HG03097 (cell line): ENCODE data around the gene ZNF662.

ENCODE experiments used
- ATAC-seq: cut with Tn5 transposase; IDR thresholded peaks from one replicate; pipeline ENCODE4 v1.9.1; 2021; ENCODE audit not compliant: unreplicated experiment, low FRiP score

The ZNF662 gene

GRCh38 chr3:42935472-42935871, 29.5 kb downstream of the ZNF662 start:
- ATAC-seq: no peak

DNA sequence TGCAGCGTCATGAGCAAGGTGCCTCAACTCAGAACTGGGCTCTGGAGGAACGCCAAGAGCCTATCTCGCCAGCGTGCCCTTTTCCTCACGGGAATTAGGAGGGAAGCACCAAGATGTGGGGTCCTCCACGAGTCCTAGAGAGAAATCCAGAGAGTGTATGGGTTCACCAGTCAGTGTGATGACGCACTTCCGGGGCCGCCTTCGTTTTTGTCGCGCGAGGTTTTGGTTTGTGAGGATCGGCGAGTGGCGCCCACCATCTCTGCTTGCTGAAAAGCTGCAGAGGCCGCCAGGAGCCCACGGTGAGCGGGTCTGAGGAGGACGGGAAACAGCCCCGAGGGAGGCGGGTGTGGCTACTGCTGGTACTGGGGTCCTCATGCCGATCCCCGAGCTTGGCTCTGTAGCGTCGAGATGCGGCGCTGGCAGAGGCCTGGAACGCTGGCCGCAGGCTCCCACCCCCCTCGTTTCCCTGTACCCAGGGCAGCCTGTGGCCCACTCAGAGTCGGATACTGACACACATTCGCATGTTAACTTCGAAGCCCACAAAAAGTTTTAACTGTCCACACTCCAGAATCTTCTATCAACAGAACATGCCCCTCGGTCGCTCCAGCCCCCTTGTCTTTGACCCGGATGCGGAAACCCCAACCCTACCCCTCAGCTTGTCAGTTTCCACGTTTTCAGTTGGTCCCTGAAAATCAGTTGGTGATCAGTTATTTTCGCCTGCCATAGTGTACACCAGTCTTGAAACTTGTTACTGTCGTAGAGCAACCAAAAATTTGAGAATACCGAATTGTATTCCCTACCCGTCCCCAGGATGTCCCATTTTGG, 30.4 kb downstream of the ZNF662 start:
- no peak for ATAC-seq

DNA sequence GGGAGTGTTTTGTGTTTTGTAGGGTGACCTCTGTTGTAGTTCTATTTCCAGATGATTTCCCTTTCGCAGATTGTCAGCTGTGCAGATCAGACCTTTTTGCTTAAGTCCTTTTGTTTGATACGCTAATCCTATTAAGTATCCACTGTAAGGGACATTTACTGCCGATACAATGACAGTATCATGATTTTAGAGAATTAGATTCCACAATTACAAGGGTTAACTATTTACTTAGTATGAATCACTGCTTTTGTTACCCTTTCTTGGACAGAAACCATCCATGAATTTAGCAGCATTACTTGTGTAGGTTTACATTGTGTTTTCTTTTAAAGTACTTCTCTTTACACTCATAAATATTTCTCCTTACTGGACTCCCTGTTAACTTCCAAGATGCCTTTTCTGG, 31.4 kb downstream of the ZNF662 start:
- ATAC-seq: no peak

- no peak for ATAC-seq
Measured at GRCh38 chr3:42942693-42943092, 36.8 kb downstream of the ZNF662 start.

- ATAC-seq: no peak
Measured at GRCh38 chr3:42946050-42946449, 40.1 kb downstream of the ZNF662 start.

- ATAC-seq: no peak
Measured at GRCh38 chr3:42957573-42957972, 51.6 kb downstream of the ZNF662 start.

GRCh38 chr3:42960282-42960681, 54.3 kb downstream of the ZNF662 start:
- ATAC-seq: no peak

- no peak for ATAC-seq
Measured at GRCh38 chr3:42960786-42961185, 54.8 kb downstream of the ZNF662 start.

- no peak for ATAC-seq
Measured at GRCh38 chr3:42961633-42962032, 55.7 kb downstream of the ZNF662 start.

DNA sequence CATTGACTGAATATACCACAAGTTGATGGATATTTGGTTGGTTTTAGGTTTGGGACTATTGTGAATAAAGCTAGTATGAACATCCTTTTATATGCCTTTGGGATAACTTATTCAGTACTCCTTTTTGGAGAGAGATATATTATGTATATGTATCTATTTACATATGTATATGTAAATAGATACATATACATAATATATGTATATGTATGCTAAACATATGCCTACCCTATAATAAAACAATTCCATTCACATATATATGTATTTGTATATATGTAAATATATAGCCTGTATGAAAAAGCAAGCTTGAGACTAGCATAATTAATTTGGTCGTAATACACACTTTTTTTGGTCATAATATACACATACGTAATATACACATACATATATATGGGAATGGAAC, 57.3 kb downstream of the ZNF662 start:
- no peak for ATAC-seq

DNA sequence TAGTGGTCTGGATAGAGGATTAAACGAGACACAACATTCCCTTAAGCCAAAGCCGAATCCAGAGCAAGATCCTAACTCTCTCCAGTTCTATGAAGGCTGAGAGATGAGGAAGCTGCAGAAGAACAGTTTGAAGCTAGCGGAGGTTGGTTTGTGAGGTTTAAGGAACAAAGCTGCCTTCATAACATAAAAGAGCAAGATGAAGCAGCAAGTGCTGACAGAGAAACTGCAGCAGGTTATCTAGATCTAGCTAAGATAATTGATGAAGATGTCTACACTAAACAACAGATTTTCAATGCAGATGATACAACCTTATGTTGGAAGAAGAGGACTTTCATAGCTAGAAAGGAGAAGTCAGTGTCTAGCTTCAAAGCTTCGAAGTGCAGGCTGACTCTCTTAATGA, 58.3 kb downstream of the ZNF662 start:
- ATAC-seq: no peak
